Spleen (tissue), 11 donors: ENCODE measurements around the gene SSRP1. TPM values are rescaled to one million over a fixed set of nuclear protein-coding genes. Genes with fewer than 3 reads are reported as not detected.
"Not testable (repeated sequence)": the region's sequence is repeated elsewhere in the genome, so short reads cannot be mapped to it uniquely, and the experiment has no call there.

Experiments used
- DNase-seq: peaks from one replicate; pipeline ENCODE4 v3.0.0-alpha.2; 2020
- H3K27ac ChIP-seq, 8 donors: fragments of 200-600 bp; sonication (generic) in 7 of 8; 1 replicate in 4 of 8; 2 replicates in 4 of 8; pipeline versions ENCODE4 v1.5.0 to v1.8.0; 2016 to 2021; ENCODE audit warnings: inconsistent platforms in 4 of 8, mild to moderate bottlenecking in 4 of 8, moderate library complexity in 1 of 8
- H3K27me3 ChIP-seq, 7 donors: fragments of 200-600 bp; sonication (generic) in 6 of 7; replicated peaks in 1 of 7; 1 replicate in 4 of 7; 2 replicates in 3 of 7; pipeline versions ENCODE4 v1.5.0 to v1.8.0; 2016 to 2021; ENCODE audit warnings: inconsistent platforms in 3 of 7, mild to moderate bottlenecking in 1 of 7
- H3K36me3 ChIP-seq, 6 donors: fragments of 200-600 bp; sonication (generic) in 5 of 6; 1 replicate in 4 of 6; 2 replicates in 2 of 6; pipeline versions ENCODE4 v1.5.0 to v1.8.0; 2016 to 2021; ENCODE audit warnings: inconsistent platforms in 2 of 6
- H3K4me1 ChIP-seq, 6 donors: fragments of 200-600 bp; sonication (generic) in 5 of 6; 1 replicate in 3 of 6; 2 replicates in 3 of 6; pipeline versions ENCODE4 v1.5.0 to v1.8.0; 2016 to 2021; ENCODE audit warnings: inconsistent platforms in 3 of 6
- H3K4me3 ChIP-seq, 8 donors: fragments of 200-600 bp; sonication (generic) in 7 of 8; 1 replicate in 4 of 8; 2 replicates in 4 of 8; pipeline versions ENCODE4 v1.5.0 to v1.8.0; 2016 to 2021; ENCODE audit warnings: inconsistent platforms in 4 of 8, mild to moderate bottlenecking in 4 of 8, moderate library complexity in 2 of 8
- H3K9me3 ChIP-seq, 8 donors: fragments of 200-600 bp; sonication (generic) in 7 of 8; 1 replicate in 4 of 8; 2 replicates in 4 of 8; pipeline versions ENCODE4 v1.5.0 to v1.8.0; 2016 to 2021; ENCODE audit warnings: inconsistent platforms in 4 of 8
- POLR2A ChIP-seq, 3 donors: fragments of 450-650 bp; IDR thresholded peaks; one replicate each; pipeline ENCODE4 v1.5.1; 2017; ENCODE audit warnings: antibody characterized with exemption in 3 of 3, mild to moderate bottlenecking in 1 of 3
- POLR2AphosphoS5 ChIP-seq, 3 donors: sonication (generic); formaldehyde crosslinking; IDR thresholded peaks; one replicate each; pipeline ENCODE4 v1.5.1; 2017; ENCODE audit warnings: antibody characterized with exemption in 3 of 3
- WGBS, 5 donors: extraction: QIAGEN DNeasy Blood & Tissue Kit in 3 of 5; methylation state at CpG; one replicate each; pipeline versions ENCODE4 v1.1.5 to v1.1.7; 2013 to 2018; 5-methylcytosine and 5-hydroxymethylcytosine counted together
- intact Hi-C: fragments of 100-400 bp; cut with DNase I; formaldehyde crosslinking; loops from one replicate; pipeline ENCODE4 v1.15.0; 2023; ENCODE audit warnings: low total_unique reads
- polyA plus RNA-seq, 3 donors: library from polyadenylated mRNA; stranded (reverse); fragments of 200-250 nt; gene quantifications; one replicate each; pipeline ENCODE4 v1.2.1, GENCODE V29; 2013
- total RNA-seq, 7 donors: library from RNA; depleted of rRNA in 3 of 7; stranded (reverse); fragments of >200 nt in 3 of 7; fragmentation: NEBNext Ultra II Directional in 4 of 7; extraction: Animal tissue kit (Norgen Biotek cat#: 25700) in 4 of 7; gene quantifications; one replicate each; pipeline versions ENCODE4 v1.1.0 to v1.2.1, GENCODE V29; 2016 to 2021
- TF ChIP-seq, protein P1 (sequence below), 11 experiments: fragments of 200-600 bp in 7 of 11; fragments of 450-650 bp in 4 of 11; sonication (generic) in 4 of 11; IDR thresholded peaks in 8 of 11; conservative IDR thresholded peaks in 3 of 11; 1 replicate in 7 of 11; 2 replicates in 4 of 11; pipeline versions ENCODE4 v1.4.0 to v1.8.0; 2016 to 2021; ENCODE audit warnings: antibody characterized with exemption in 11 of 11, inconsistent platforms in 4 of 11, mild to moderate bottlenecking in 1 of 11
- donor health status: healthy with polysubstance abuse.
- donor health status: DM: no; HTN: no; CAD: no; lungs with moderate emphysema.
- donor health status: DM: no; HTN: no; CAD: no.
- donor health status: Bipolar disorder and iron deficiency.
- donor health status: healthy.
- donor health status: DM: no; HTN: no; CAD: no.
- donor health status: DM: yes; HTN: yes; CAD: no.

The SSRP1 gene
- total and polyA plus RNA-seq, 10 donors = 35.5 to 67.1 (median 51.5) TPM

DNA sequence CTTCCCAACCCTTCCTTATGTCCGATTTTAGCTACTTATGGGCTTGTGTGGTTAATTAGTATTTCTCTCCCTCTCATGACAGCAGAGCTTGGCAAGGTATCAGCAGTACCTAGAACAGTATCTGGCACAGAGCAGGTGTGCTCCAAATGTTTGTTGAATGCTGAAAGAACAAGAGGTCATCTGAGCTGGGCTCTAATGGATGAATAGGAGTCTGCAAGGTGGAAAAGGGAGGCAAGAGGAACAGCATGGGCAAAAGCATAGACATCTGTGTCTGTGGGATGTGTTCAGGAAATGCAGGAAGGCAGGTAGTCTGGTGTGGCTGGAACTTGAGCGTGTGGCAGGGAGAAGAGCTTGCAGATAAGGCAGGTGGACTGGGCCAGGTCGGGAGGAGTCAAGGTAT, 26.2 kb upstream of the SSRP1 start:
- Histone ChIP-seq H3K4me1 (no peaks in the 10 kb centered on the region), H3K4me3 (no peak overlapping the region), H3K36me3 (no peaks in the 10 kb centered on the region), H3K27ac (no peak overlapping the region), H3K9me3 (no peaks in the 10 kb centered on the region), H3K27me3 (no peaks in the 10 kb centered on the region)
- intact Hi-C loops = no loop called here
- DNase-seq = no peak
- TF ChIP-seq, protein P1, sequence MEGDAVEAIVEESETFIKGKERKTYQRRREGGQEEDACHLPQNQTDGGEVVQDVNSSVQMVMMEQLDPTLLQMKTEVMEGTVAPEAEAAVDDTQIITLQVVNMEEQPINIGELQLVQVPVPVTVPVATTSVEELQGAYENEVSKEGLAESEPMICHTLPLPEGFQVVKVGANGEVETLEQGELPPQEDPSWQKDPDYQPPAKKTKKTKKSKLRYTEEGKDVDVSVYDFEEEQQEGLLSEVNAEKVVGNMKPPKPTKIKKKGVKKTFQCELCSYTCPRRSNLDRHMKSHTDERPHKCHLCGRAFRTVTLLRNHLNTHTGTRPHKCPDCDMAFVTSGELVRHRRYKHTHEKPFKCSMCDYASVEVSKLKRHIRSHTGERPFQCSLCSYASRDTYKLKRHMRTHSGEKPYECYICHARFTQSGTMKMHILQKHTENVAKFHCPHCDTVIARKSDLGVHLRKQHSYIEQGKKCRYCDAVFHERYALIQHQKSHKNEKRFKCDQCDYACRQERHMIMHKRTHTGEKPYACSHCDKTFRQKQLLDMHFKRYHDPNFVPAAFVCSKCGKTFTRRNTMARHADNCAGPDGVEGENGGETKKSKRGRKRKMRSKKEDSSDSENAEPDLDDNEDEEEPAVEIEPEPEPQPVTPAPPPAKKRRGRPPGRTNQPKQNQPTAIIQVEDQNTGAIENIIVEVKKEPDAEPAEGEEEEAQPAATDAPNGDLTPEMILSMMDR (IDR thresholded peaks at IDR 0.05 in 8 of 11, conservative IDR thresholded peaks at IDR 0.05 in 3 of 11) = no peak
- WGBS, 5 donors = 64 to 88% (median 76%) methylated on average over 3 of the region's 3 CpGs

GRCh38 chr11:57361420-57361819, 25.7 kb upstream of the SSRP1 start:
- DNase-seq, H3K27ac ChIP-seq, intact Hi-C loops, H3K4me3 ChIP-seq, H3K27me3 ChIP-seq, H3K36me3 ChIP-seq, H3K4me1 ChIP-seq, H3K9me3 ChIP-seq: not testable (repeated sequence)

- peaks cover 0 to 6% (median 0%) of the 10 kb centered on the region in 6 donors for H3K4me1 ChIP-seq
- no peaks in the 10 kb centered on the region for H3K36me3 ChIP-seq
- no peaks in the 10 kb centered on the region for H3K9me3 ChIP-seq
- H3K4me3 ChIP-seq = no peak overlapping the region
- no peaks in the 10 kb centered on the region for H3K27me3 ChIP-seq
- peak; percentile 42 for DNase-seq
- WGBS, 5 donors = 92 to 97% (median 93%) methylated on average over 8 of the region's 8 CpGs
- intact Hi-C loops = no loop called here
- TF ChIP-seq, protein P1 (IDR thresholded peaks at IDR 0.05 in 8 of 11, conservative IDR thresholded peaks at IDR 0.05 in 3 of 11) = no peak
- TF ChIP-seq POLR2AphosphoS5 (IDR thresholded peaks at IDR 0.05) (no peak), POLR2A (IDR thresholded peaks at IDR 0.05) (no peak)
- no peak overlapping the region for H3K27ac ChIP-seq
Measured at GRCh38 chr11:57360991-57361390, 25.3 kb upstream of the SSRP1 start.

DNA sequence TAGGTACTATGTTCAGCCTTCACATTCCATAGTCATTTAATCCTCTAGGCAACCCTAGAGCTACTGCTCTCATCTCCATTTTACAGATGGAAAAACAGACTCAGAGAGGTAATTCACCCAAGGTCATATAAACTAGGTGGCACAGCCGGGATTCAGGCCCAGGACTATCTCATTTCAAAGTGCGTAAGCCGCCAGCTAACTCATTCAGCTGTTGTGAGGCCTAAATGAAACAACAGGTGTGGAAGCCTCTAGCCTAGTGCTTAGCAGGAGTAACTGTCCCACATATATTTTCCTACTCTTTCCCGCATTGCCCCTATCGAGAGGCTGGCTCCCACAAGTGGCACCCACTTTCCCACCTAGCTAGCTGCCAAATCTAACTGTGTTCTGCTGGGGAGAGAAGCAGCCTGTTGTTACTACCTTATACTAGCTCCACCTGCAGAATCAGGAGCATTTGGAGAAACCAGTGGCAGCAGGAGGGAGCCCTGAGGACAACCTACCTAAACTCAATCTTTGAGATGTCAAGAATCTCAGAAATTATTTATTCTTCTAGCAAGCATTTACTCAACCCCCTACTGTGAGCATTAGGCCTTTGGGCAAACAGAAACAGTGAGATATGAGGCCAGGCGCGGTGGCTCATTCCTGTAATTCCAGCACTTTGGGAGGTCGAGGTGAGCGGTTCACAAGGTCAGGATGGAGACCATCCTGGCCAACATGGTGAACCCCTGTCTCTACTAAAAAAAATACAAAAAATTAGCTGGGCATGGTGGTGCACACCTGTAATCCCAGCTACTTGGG, 24.4 kb upstream of the SSRP1 start:
- no peak for DNase-seq

More for the DNA sequence above, 24.4 kb upstream of the SSRP1 start:
- Histone ChIP-seq H3K4me3 (no peak overlapping the region), H3K36me3 (no peaks in the 10 kb centered on the region), H3K27me3 (no peaks in the 10 kb centered on the region), H3K27ac (no peak overlapping the region), H3K9me3 (no peaks in the 10 kb centered on the region), H3K4me1 (peaks cover 0 to 7% (median 0%) of the 10 kb centered on the region in 6 donors)
- no peak for TF ChIP-seq POLR2A (IDR thresholded peaks at IDR 0.05)
- no peak for TF ChIP-seq POLR2AphosphoS5 (IDR thresholded peaks at IDR 0.05)
- TF ChIP-seq, protein P1 (IDR thresholded peaks at IDR 0.05 in 8 of 11, conservative IDR thresholded peaks at IDR 0.05 in 3 of 11) = no peak
- intact Hi-C loops = no loop called here
- 90 to 95% (median 91%) methylated on average over 9 of the region's 9 CpGs for WGBS, 5 donors
